ENCODE measurements around the gene EGLN3.

The EGLN3 gene

DNA sequence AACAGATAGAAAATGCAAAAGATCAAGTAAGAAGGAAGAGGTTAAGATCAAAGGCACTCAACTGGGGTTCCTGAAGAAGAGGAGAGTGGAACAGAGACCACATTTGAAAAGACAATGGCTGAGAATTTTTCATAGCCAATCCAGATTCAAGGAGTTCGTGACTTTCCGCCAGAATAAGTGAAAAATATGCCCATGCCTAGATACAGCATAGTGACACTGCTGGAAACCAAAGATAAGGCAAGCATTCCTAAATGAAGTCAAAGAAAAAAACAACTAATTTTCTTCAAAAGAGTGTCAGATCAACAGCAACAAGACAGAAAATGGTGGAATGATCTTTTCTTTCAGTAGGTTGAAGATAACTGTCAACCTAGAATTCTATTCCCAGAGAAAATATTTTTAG, 47.5 kb downstream of the EGLN3 start:
- TF ChIP-seq, protein P1, sequence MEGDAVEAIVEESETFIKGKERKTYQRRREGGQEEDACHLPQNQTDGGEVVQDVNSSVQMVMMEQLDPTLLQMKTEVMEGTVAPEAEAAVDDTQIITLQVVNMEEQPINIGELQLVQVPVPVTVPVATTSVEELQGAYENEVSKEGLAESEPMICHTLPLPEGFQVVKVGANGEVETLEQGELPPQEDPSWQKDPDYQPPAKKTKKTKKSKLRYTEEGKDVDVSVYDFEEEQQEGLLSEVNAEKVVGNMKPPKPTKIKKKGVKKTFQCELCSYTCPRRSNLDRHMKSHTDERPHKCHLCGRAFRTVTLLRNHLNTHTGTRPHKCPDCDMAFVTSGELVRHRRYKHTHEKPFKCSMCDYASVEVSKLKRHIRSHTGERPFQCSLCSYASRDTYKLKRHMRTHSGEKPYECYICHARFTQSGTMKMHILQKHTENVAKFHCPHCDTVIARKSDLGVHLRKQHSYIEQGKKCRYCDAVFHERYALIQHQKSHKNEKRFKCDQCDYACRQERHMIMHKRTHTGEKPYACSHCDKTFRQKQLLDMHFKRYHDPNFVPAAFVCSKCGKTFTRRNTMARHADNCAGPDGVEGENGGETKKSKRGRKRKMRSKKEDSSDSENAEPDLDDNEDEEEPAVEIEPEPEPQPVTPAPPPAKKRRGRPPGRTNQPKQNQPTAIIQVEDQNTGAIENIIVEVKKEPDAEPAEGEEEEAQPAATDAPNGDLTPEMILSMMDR (conservative IDR thresholded peaks at IDR 0.05; ENCODE audit: low read depth, low read length) = no peak
- no peak overlapping the region for H2AFZ ChIP-seq (ENCODE audit: low read depth)
- H3K79me2 ChIP-seq (ENCODE audit: insufficient read depth, low read depth) = no peaks in the 10 kb centered on the region
- no peaks in the 10 kb centered on the region for H4K20me1 ChIP-seq (ENCODE audit: insufficient read depth)
- H3K36me3 ChIP-seq (ENCODE audit: insufficient read depth) = no peaks in the 10 kb centered on the region
- no peak overlapping the region for H3K9ac ChIP-seq
- H3K4me1 ChIP-seq (ENCODE audit: low read depth, poor library complexity, severe bottlenecking) = no peaks in the 10 kb centered on the region
- no peak overlapping the region for H3K4me2 ChIP-seq
- H3K4me3 ChIP-seq (IDR thresholded peaks at IDR 0.05; ENCODE audit: insufficient read depth, low read depth, low read length) = no peak overlapping the region
- H3K27me3 ChIP-seq (ENCODE audit: insufficient read depth, low read depth) = no peaks in the 10 kb centered on the region
- no peak overlapping the region for H3K27ac ChIP-seq

DNA sequence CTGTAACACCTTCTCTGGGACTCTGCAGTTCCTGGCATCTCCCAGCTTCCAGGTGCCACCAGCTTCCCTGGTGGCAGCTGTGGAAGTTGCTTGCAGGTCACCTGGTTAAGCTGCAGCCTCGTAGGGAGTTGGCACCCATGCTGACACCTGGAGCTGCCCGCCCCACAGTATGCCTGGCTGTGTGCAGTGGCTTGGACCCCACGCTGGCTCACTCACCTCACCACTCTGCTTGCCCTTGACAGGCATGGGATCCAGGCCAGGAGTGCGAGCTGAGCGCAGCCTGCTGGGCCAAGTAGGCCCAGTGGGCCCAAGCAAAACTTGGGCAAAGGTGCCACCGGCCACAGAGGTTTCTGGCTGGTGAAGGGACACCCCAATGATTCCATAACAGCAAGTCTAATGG, 48.5 kb downstream of the EGLN3 start:
- H3K27me3 ChIP-seq (ENCODE audit: insufficient read depth, low read depth) = no peaks in the 10 kb centered on the region
- TF ChIP-seq, protein P1 (conservative IDR thresholded peaks at IDR 0.05; ENCODE audit: low read depth, low read length) = no peak
- no peaks in the 10 kb centered on the region for H3K36me3 ChIP-seq (ENCODE audit: insufficient read depth)
- H3K4me3 ChIP-seq (IDR thresholded peaks at IDR 0.05; ENCODE audit: insufficient read depth, low read depth, low read length) = no peak overlapping the region
- no peak overlapping the region for H3K9ac ChIP-seq
- no peak overlapping the region for H3K27ac ChIP-seq
- no peak overlapping the region for H2AFZ ChIP-seq (ENCODE audit: low read depth)
- H3K79me2 ChIP-seq (ENCODE audit: insufficient read depth, low read depth) = no peaks in the 10 kb centered on the region
- H3K4me1 ChIP-seq (ENCODE audit: low read depth, poor library complexity, severe bottlenecking) = no peaks in the 10 kb centered on the region
- H4K20me1 ChIP-seq (ENCODE audit: insufficient read depth) = no peaks in the 10 kb centered on the region
- H3K4me2 ChIP-seq = no peak overlapping the region

- Histone ChIP-seq H3K27ac (no peak overlapping the region), H3K4me1 (ENCODE audit: low read depth, poor library complexity, severe bottlenecking) (no peaks in the 10 kb centered on the region), H4K20me1 (ENCODE audit: insufficient read depth) (no peaks in the 10 kb centered on the region), H3K9ac (no peak overlapping the region), H2AFZ (ENCODE audit: low read depth) (no peak overlapping the region), H3K27me3 (ENCODE audit: insufficient read depth, low read depth) (no peaks in the 10 kb centered on the region), H3K36me3 (ENCODE audit: insufficient read depth) (no peaks in the 10 kb centered on the region), H3K4me2 (no peak overlapping the region), H3K79me2 (ENCODE audit: insufficient read depth, low read depth) (no peaks in the 10 kb centered on the region), H3K4me3 (IDR thresholded peaks at IDR 0.05; ENCODE audit: insufficient read depth, low read depth, low read length) (no peak overlapping the region)
- TF ChIP-seq, protein P1 (conservative IDR thresholded peaks at IDR 0.05; ENCODE audit: low read depth, low read length) = no peak
Measured at GRCh38 chr14:33901426-33902155, 49.3 kb downstream of the EGLN3 start.

DNA sequence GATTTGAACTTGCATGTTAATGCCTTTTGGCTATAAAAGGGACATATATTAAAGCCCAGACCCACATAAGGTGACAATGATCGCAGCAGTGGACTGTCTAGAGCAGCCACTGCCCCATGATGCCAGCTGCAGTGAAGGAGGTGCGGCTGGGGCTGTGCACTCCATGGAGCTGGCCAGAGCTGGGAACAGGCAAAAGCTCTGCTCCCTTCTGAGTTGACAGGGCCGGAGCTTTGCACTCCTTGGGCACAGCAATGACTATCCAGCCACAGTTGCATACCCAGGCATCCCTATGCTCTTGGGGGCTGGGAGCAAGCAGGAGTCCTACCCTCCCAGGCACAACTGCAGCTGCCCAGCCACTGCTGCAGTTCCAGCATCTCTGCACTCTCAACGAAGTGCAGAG, 50.2 kb downstream of the EGLN3 start:
- Histone ChIP-seq H3K36me3 (ENCODE audit: insufficient read depth) (no peaks in the 10 kb centered on the region), H3K9ac (no peak overlapping the region), H3K79me2 (ENCODE audit: insufficient read depth, low read depth) (no peaks in the 10 kb centered on the region), H4K20me1 (ENCODE audit: insufficient read depth) (no peaks in the 10 kb centered on the region), H2AFZ (ENCODE audit: low read depth) (no peak overlapping the region), H3K4me1 (ENCODE audit: low read depth, poor library complexity, severe bottlenecking) (no peaks in the 10 kb centered on the region), H3K4me2 (no peak overlapping the region), H3K27me3 (ENCODE audit: insufficient read depth, low read depth) (no peaks in the 10 kb centered on the region), H3K4me3 (IDR thresholded peaks at IDR 0.05; ENCODE audit: insufficient read depth, low read depth, low read length) (no peak overlapping the region), H3K27ac (no peak overlapping the region)
- TF ChIP-seq, protein P1 (conservative IDR thresholded peaks at IDR 0.05; ENCODE audit: low read depth, low read length) = no peak

All from KMS-11 (cell line).